Heart left ventricle (tissue), 13 donors: Measurements from ENCODE around the gene WASF3.
"Not testable (repeated sequence)": the region's sequence is repeated elsewhere in the genome, so short reads cannot be mapped to it uniquely, and the experiment has no call there.

ENCODE experiments used
- POLR2A ChIP-seq, 2 donors: fragments of 450-650 bp; IDR thresholded peaks; one replicate each; pipeline ENCODE4 v1.6.1; 2017; ENCODE audit warnings: antibody characterized with exemption in 2 of 2, mild to moderate bottlenecking in 2 of 2, moderate library complexity in 2 of 2
- TF ChIP-seq, protein P1 (sequence below), 12 donors: fragments of 200-600 bp; sonication (generic) in 4 of 12; IDR thresholded peaks; one replicate each; pipeline versions ENCODE4 v1.5.0 to v1.8.0; 2018 to 2022; ENCODE audit warnings: antibody characterized with exemption in 12 of 12, mild to moderate bottlenecking in 5 of 12
- donor health status: ischemic (EF 13 %, LVEDD 7.1; RV severe dilation, severe dysfunction).
- donor health status: DM: no; HTN: yes; CAD: no.
- donor health status: DM: no; HTN: no; CAD: no.
- donor health status: ischemic (EF 25% LVEDD 6.9; RV normal size, moderate dysfunction).
- donor health status: ischemic (EF 25% LVEDD 5.7; RV mildly dilated, moderate dysfunction).
- donor health status: ischemic (EF 35%, LVEDD 5.7; RV mildly dilated, moderate dysfunction).
- donor health status: nonischemic (EF 11% LVEDD 7.7; RV severe dilation, severe dysfunction).
- donor health status: DM: yes; HTN: yes; CAD: no.
- donor health status: PGD.
- donor health status: ischemic (EF 29% LVEDD 5.4; RV normal size, mild dysfunction).
- donor health status: nonischemic (EF 23%, LVEDD 6.1; RV moderate dilation, normal function).

DNA sequence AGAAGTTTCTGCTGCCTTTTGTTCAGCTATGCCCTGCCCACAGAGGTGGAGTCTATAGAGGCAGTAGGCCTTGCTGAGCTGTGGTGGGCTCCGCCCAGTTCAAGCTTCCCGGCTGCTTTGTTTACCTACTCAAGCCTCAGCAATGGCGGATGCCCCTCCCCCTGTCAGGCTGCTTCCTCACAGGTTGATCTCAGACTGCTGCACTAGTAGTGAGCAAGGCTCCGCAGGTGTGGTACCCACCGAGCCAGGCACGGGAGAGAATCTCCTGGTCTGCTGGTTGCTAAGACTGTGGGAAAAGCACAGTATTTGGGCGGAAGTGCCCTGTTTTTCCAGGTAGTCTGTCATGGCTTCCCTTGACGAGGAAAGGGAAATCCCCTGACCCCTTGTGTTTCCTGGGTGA lies 78.6 kb downstream of the WASF3 start:
- TF ChIP-seq, protein P1, sequence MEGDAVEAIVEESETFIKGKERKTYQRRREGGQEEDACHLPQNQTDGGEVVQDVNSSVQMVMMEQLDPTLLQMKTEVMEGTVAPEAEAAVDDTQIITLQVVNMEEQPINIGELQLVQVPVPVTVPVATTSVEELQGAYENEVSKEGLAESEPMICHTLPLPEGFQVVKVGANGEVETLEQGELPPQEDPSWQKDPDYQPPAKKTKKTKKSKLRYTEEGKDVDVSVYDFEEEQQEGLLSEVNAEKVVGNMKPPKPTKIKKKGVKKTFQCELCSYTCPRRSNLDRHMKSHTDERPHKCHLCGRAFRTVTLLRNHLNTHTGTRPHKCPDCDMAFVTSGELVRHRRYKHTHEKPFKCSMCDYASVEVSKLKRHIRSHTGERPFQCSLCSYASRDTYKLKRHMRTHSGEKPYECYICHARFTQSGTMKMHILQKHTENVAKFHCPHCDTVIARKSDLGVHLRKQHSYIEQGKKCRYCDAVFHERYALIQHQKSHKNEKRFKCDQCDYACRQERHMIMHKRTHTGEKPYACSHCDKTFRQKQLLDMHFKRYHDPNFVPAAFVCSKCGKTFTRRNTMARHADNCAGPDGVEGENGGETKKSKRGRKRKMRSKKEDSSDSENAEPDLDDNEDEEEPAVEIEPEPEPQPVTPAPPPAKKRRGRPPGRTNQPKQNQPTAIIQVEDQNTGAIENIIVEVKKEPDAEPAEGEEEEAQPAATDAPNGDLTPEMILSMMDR (IDR thresholded peaks at IDR 0.05) = not testable (repeated sequence)
- TF ChIP-seq POLR2A (IDR thresholded peaks at IDR 0.05) = not testable (repeated sequence)
